CD8-positive, alpha-beta memory T cell (primary cell): ENCODE measurements around the gene AARSD1. TPM values are rescaled to one million over a fixed set of nuclear protein-coding genes. Genes with fewer than 3 reads are reported as not detected.

Source experiments
- polyA plus RNA-seq: library from polyadenylated mRNA; unstranded; fragments of 300-500 nt; fragmentation: Illumina TruSeq; gene quantifications from one replicate; pipeline ENCODE4 v1.2.3, GENCODE V29; 2021
- total RNA-seq, 2 experiments: library from RNA; stranded (reverse); gene quantifications; one replicate each; pipeline ENCODE4 v1.2.3, GENCODE V29; 2021

AARSD1 gene
- total and polyA plus RNA-seq, 3 experiments from 2014 or later, result 39.4 to 102 (median 99.1) TPM

Other genes starting within 250 kb of the AARSD1 start
- 10 to 100 TPM; 40.8 to 42.6 TPM for gene EZH1, start 219.4 kb downstream of the AARSD1 start, total RNA-seq
- 37.2 TPM for gene EZH1, start 219.4 kb downstream of the AARSD1 start, polyA plus RNA-seq
- not detected for gene RAMP2, start 203.2 kb downstream of the AARSD1 start, total RNA-seq
- not detected for gene RAMP2, start 203.2 kb downstream of the AARSD1 start, polyA plus RNA-seq
- gene VPS25, start 191.0 kb downstream of the AARSD1 start, total RNA-seq, result 100 to 1,000 TPM; 101 to 108 TPM
- gene VPS25, start 191.0 kb downstream of the AARSD1 start, polyA plus RNA-seq, result 63.8 TPM
- under 1 TPM; 0.18 to 0.55 TPM for gene WNK4, start 183.8 kb downstream of the AARSD1 start, total RNA-seq
- not detected for gene WNK4, start 183.8 kb downstream of the AARSD1 start, polyA plus RNA-seq
- gene COA3, start 165.8 kb downstream of the AARSD1 start, total RNA-seq, result 10 to 100 TPM; 55.5 to 60.8 TPM
- 132 TPM for gene COA3, start 165.8 kb downstream of the AARSD1 start, polyA plus RNA-seq
- not detected for gene CNTD1, start 165.6 kb downstream of the AARSD1 start, total RNA-seq
- gene CNTD1, start 165.6 kb downstream of the AARSD1 start, polyA plus RNA-seq, result 0.15 TPM
- 10 to 100 TPM; 89.2 to 90.6 TPM for gene BECN1, start 140.2 kb downstream of the AARSD1 start, total RNA-seq
- gene BECN1, start 140.2 kb downstream of the AARSD1 start, polyA plus RNA-seq, result 147 TPM
- gene PSME3, start 131.1 kb downstream of the AARSD1 start, total RNA-seq, result 100 to 1,000 TPM; 243 to 244 TPM
- 136 TPM for gene PSME3, start 131.1 kb downstream of the AARSD1 start, polyA plus RNA-seq
- gene AOC2, start 119.9 kb downstream of the AARSD1 start, total RNA-seq, result 1 to 10 TPM; 2.4 to 2.7 TPM
- 0.09 TPM for gene AOC2, start 119.9 kb downstream of the AARSD1 start, polyA plus RNA-seq
- gene AOC3, start 113.3 kb downstream of the AARSD1 start, total RNA-seq, result 1 to 10 TPM; 1.0 to 1.3 TPM
- not detected for gene AOC3, start 113.3 kb downstream of the AARSD1 start, polyA plus RNA-seq
- not detected for gene G6PC1, start 63.7 kb downstream of the AARSD1 start, total RNA-seq
- gene G6PC1, start 63.7 kb downstream of the AARSD1 start, polyA plus RNA-seq, result not detected
- under 1 TPM; 0.37 to 0.55 TPM for gene PTGES3L, start 15.6 kb upstream of the AARSD1 start, total RNA-seq
- gene PTGES3L, start 15.6 kb upstream of the AARSD1 start, polyA plus RNA-seq, result not detected
- gene RUNDC1, start 16.1 kb upstream of the AARSD1 start, total RNA-seq, result 10 to 100 TPM; 12.8 to 13.1 TPM
- 22.4 TPM for gene RUNDC1, start 16.1 kb upstream of the AARSD1 start, polyA plus RNA-seq
- 1,000 to 10,000 TPM; 1,412 to 1,428 TPM for gene RPL27, start 34.0 kb upstream of the AARSD1 start, total RNA-seq
- 1,922 TPM for gene RPL27, start 34.0 kb upstream of the AARSD1 start, polyA plus RNA-seq
- gene IFI35, start 42.3 kb upstream of the AARSD1 start, total RNA-seq, result 10 to 100 TPM; 23.2 to 24.0 TPM
- 73.2 TPM for gene IFI35, start 42.3 kb upstream of the AARSD1 start, polyA plus RNA-seq
- gene VAT1, start 57.9 kb upstream of the AARSD1 start, total RNA-seq, result 10 to 100 TPM; 31.1 to 35.9 TPM
- 42.2 TPM for gene VAT1, start 57.9 kb upstream of the AARSD1 start, polyA plus RNA-seq
- under 1 TPM; 0.04 to 0.22 TPM for gene RND2, start 60.8 kb upstream of the AARSD1 start, total RNA-seq
- not detected for gene RND2, start 60.8 kb upstream of the AARSD1 start, polyA plus RNA-seq
- 10 to 100 TPM; 66.8 to 71.5 TPM for gene BRCA1, start 160.9 kb upstream of the AARSD1 start, total RNA-seq
- gene BRCA1, start 160.9 kb upstream of the AARSD1 start, polyA plus RNA-seq, result 3.3 TPM
- gene NBR1, start 206.8 kb upstream of the AARSD1 start, total RNA-seq, result 10 to 100 TPM; 42.6 to 44.3 TPM
- 81.4 TPM for gene NBR1, start 206.8 kb upstream of the AARSD1 start, polyA plus RNA-seq
- gene TMEM106A, start 247.4 kb upstream of the AARSD1 start, total RNA-seq, result 10 to 100 TPM in 1 of 2 experiments, 1 to 10 TPM in 1; 8.8 to 10.2 TPM
- 5.3 TPM for gene TMEM106A, start 247.4 kb upstream of the AARSD1 start, polyA plus RNA-seq